ENCODE results near the gene DNAJB9. TPM values are rescaled to one million over a fixed set of nuclear protein-coding genes. Genes with fewer than 3 reads are reported as not detected.

DNAJB9 gene
- polyA plus RNA-seq (2013, experiment 1 of 2): 35.8 TPM
- polyA plus RNA-seq (2013, experiment 2 of 2): 35.7 TPM

DNA sequence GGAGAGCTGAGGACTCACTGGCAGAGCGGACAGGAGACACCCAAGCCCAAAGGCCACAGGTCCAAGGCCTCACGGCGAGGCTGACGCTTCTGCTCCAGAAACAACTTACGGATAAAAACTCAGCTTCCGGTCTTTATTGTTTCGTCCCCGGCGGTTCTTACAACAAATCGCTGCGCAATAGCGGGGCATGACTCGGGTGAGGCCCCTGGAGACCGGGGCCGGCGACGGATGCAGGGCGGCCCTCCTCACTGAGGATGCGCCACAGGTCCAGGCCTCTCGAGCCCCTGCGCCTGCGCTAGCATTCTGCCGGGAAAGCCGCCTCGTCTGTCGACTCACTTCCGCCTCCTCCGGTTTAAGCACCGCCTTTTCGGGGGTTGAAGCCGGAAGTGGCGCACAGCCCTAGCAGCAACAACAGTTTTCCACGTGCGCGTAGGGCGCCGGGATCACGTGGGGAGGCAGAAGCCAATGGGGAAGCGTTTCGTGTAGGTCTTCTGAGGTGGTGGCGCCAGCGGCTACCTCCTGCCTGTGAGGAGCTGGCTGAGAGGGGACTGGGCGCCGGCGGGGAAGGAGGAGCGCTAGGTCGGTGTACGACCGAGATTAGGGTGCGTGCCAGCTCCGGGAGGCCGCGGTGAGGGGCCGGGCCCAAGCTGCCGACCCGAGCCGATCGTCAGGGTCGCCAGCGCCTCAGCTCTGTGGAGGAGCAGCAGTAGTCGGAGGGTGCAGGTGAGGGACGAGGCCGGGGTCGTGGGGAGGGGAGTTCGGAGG is at the start of gene DNAJB9, which contains the start of gene THAP5:
Gene DNAJB9, plus strand, starts transcription at position 494 of the 765 bp plus-strand sequence. CDS start 1,853 bp downstream, outside the sequence.
Gene THAP5, minus strand, starts transcription at position 326 of the 765 bp plus-strand sequence. Its CDS starts 137 bp downstream, at position 189.
- H2AFZ ChIP-seq (ENCODE audit: low read depth, low read length): peak within 1 kb of the TSS; percentile 97
- H3K36me3 ChIP-seq (ENCODE audit: control insufficient read depth in 1 of 2, insufficient read depth in 2 of 2, low read depth in 1 of 2, low read length in 2 of 2): peaks cover 0 to 38% of the 10 kb centered on the region in 2 experiments
- peak within 1 kb of the TSS; percentile 92 for H4K8ac ChIP-seq (ENCODE audit: low read length)
- H3K14ac ChIP-seq (ENCODE audit: low read length in 2 of 2): peak within 1 kb of the TSS in 1 of 2 experiments; percentile 91
- WGBS: 1% methylated on average over 61 of the region's 65 CpGs
- peaks cover 9% of the 10 kb centered on the region for H3K79me1 ChIP-seq (replicated peaks; ENCODE audit: low read length, poor library complexity, severe bottlenecking)
- no peak within 1 kb of the TSS for H2BK120ac ChIP-seq (ENCODE audit: low read depth, low read length)
- H3K4ac ChIP-seq (ENCODE audit: low read depth in 1 of 2, low read length in 2 of 2): peak within 1 kb of the TSS; percentile 71 to 83
- H3K27me3 ChIP-seq (ENCODE audit: control insufficient read depth in 1 of 2, insufficient read depth in 1 of 2, low read length in 2 of 2): no peaks in the 10 kb centered on the region
- peak within 1 kb of the TSS; percentile 78 for H3K4me2 ChIP-seq (ENCODE audit: low read length, poor library complexity, severe bottlenecking)
- H2BK12ac ChIP-seq (ENCODE audit: low read length in 2 of 2): peak within 1 kb of the TSS in 1 of 2 experiments; percentile 85
- H3K27ac ChIP-seq (ENCODE audit: low read length, poor library complexity, severe bottlenecking): peak within 1 kb of the TSS; percentile 66
- no peak within 1 kb of the TSS for H2AK5ac ChIP-seq (ENCODE audit: low read length, severe bottlenecking)
- H3K23ac ChIP-seq (ENCODE audit: low read length in 2 of 2): peak within 1 kb of the TSS in 1 of 2 experiments; percentile 90
- peak; percentile 100 for DNase-seq
- H2BK5ac ChIP-seq (ENCODE audit: low read depth, low read length, poor library complexity, severe bottlenecking): peak within 1 kb of the TSS; percentile 3
- peak within 1 kb of the TSS; percentile 62 to 90 for H3K18ac ChIP-seq (ENCODE audit: low read depth in 1 of 2, low read length in 2 of 2)
- peak within 1 kb of the TSS; percentile 99 for H3K9ac ChIP-seq (ENCODE audit: low read length)
- H3K9me3 ChIP-seq (ENCODE audit: control insufficient read depth, low read length): no peaks in the 10 kb centered on the region
- peak within 1 kb of the TSS; percentile 89 for H2BK15ac ChIP-seq (ENCODE audit: low read depth, poor library complexity, severe bottlenecking)
- peak within 1 kb of the TSS; percentile 89 to 93 for H3K4me3 ChIP-seq (ENCODE audit: insufficient read depth in 1 of 2, low read depth in 1 of 2, low read length in 2 of 2)
- peaks cover 3% of the 10 kb centered on the region for H3K4me1 ChIP-seq (ENCODE audit: control insufficient read depth, insufficient read depth, low read depth, low read length)
- peak within 1 kb of the TSS; percentile 81 for H4K91ac ChIP-seq (ENCODE audit: low read length)

DNA sequence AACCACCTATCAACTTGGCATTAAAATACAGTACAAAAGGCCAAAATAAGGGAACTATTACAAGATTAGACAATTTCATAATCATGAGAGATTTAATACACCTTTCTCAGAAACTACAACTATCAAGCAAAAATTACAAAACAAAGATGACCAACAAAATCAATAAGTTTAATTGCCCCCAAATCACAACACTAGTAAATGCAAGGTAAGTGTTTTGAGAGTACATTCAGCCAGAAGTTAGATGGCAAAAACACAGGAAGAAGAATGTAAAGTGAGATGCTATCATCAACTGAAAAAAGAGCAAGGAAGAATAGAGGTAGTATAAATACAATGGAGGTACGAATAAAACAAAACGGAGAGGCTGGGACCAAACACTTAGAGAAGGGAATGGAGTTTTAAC is 46.9 kb upstream of the DNAJB9 start:
- H3K14ac ChIP-seq (ENCODE audit: low read length in 2 of 2): no peak overlapping the region
- H2AK5ac ChIP-seq (ENCODE audit: low read length, severe bottlenecking): no peak overlapping the region
- H3K4me3 ChIP-seq (ENCODE audit: insufficient read depth in 1 of 2, low read depth in 1 of 2, low read length in 2 of 2): no peak overlapping the region
- no peak overlapping the region for H2BK120ac ChIP-seq (ENCODE audit: low read depth, low read length)
- H3K79me1 ChIP-seq (replicated peaks; ENCODE audit: low read length, poor library complexity, severe bottlenecking): peaks cover 24% of the 10 kb centered on the region
- H2BK15ac ChIP-seq (ENCODE audit: low read depth, poor library complexity, severe bottlenecking): no peak overlapping the region
- no peak overlapping the region for H3K23ac ChIP-seq (ENCODE audit: low read length in 2 of 2)
- no peak overlapping the region for H3K4me2 ChIP-seq (ENCODE audit: low read length, poor library complexity, severe bottlenecking)
- peaks cover 0 to 20% of the 10 kb centered on the region in 2 experiments for H3K36me3 ChIP-seq (ENCODE audit: control insufficient read depth in 1 of 2, insufficient read depth in 2 of 2, low read depth in 1 of 2, low read length in 2 of 2)
- no peak overlapping the region for H3K9ac ChIP-seq (ENCODE audit: low read length)
- H3K4me1 ChIP-seq (ENCODE audit: control insufficient read depth, insufficient read depth, low read depth, low read length): peaks cover 3% of the 10 kb centered on the region
- no peak overlapping the region for H3K4ac ChIP-seq (ENCODE audit: low read depth in 1 of 2, low read length in 2 of 2)
- H2AFZ ChIP-seq (ENCODE audit: low read depth, low read length): no peak overlapping the region
- no peaks in the 10 kb centered on the region for H3K27me3 ChIP-seq (ENCODE audit: control insufficient read depth in 1 of 2, insufficient read depth in 1 of 2, low read length in 2 of 2)
- DNase-seq: no peak
- H3K9me3 ChIP-seq (ENCODE audit: control insufficient read depth, low read length): no peaks in the 10 kb centered on the region
- H3K18ac ChIP-seq (ENCODE audit: low read depth in 1 of 2, low read length in 2 of 2): no peak overlapping the region
- no peak overlapping the region for H3K27ac ChIP-seq (ENCODE audit: low read length, poor library complexity, severe bottlenecking)
- WGBS: 98% methylated on average over 2 of the region's 2 CpGs
- no peak overlapping the region for H2BK12ac ChIP-seq (ENCODE audit: low read length in 2 of 2)
- H4K91ac ChIP-seq (ENCODE audit: low read length): no peak overlapping the region
- no peak overlapping the region for H2BK5ac ChIP-seq (ENCODE audit: low read depth, low read length, poor library complexity, severe bottlenecking)
- H4K8ac ChIP-seq (ENCODE audit: low read length): no peak overlapping the region

DNA sequence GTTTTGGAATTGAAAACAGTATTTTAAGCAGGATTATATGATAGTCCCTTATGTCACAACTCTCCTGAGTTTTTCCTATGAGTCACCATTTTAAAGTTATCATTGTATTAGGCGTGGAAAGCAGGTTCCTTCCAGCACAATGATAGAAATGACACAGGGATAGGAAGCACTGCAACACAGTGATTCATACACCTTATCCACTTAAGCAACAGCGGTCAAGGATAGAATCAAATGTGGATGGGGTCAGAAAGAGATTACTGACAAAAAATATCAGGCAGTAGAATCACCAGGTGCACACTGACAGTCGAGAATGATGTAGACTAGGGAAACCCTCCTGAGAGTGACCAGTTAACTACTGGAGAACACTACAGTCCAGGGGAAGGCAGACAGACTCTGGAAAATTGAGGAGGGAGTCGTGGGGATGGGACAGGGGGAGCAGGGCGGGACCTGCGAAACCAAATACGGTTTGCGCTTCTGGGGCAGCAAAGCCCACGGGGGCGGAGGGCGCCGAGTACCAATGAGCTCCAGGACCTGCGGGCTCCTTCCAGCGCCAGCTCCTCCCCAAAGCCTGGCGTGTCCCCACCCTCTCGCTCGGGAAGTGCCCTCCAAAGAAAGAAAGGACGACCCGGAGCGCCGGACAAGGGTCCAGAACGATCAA is 44.2 kb upstream of the DNAJB9 start:
- H3K4me3 ChIP-seq (ENCODE audit: insufficient read depth in 1 of 2, low read depth in 1 of 2, low read length in 2 of 2): peak overlapping the region; percentile 89 to 95
- H3K79me1 ChIP-seq (replicated peaks; ENCODE audit: low read length, poor library complexity, severe bottlenecking): peaks cover 12% of the 10 kb centered on the region
- peak overlapping the region; percentile 91 for H4K8ac ChIP-seq (ENCODE audit: low read length)
- peaks cover 3% of the 10 kb centered on the region for H3K4me1 ChIP-seq (ENCODE audit: control insufficient read depth, insufficient read depth, low read depth, low read length)
- H3K36me3 ChIP-seq (ENCODE audit: control insufficient read depth in 1 of 2, insufficient read depth in 2 of 2, low read depth in 1 of 2, low read length in 2 of 2): peaks cover 0 to under 1% of the 10 kb centered on the region in 2 experiments
- H3K9me3 ChIP-seq (ENCODE audit: control insufficient read depth, low read length): no peaks in the 10 kb centered on the region
- peak; percentile 85 for DNase-seq
- peak overlapping the region in 1 of 2 experiments; percentile 88 for H3K4ac ChIP-seq (ENCODE audit: low read depth in 1 of 2, low read length in 2 of 2)
- H4K91ac ChIP-seq (ENCODE audit: low read length): peak overlapping the region; percentile 88
- peak overlapping the region; percentile 97 for H3K9ac ChIP-seq (ENCODE audit: low read length)
- H3K18ac ChIP-seq (ENCODE audit: low read depth in 1 of 2, low read length in 2 of 2): peak overlapping the region; percentile 94 to 97
- H2BK15ac ChIP-seq (ENCODE audit: low read depth, poor library complexity, severe bottlenecking): peak overlapping the region; percentile 56
- H3K27ac ChIP-seq (ENCODE audit: low read length, poor library complexity, severe bottlenecking): peak overlapping the region; percentile 96
- peak overlapping the region; percentile 66 for H2BK5ac ChIP-seq (ENCODE audit: low read depth, low read length, poor library complexity, severe bottlenecking)
- H3K23ac ChIP-seq (ENCODE audit: low read length in 2 of 2): peak overlapping the region in 1 of 2 experiments; percentile 85
- 0% methylated on average over 17 of the region's 22 CpGs for WGBS
- H2BK12ac ChIP-seq (ENCODE audit: low read length in 2 of 2): peak overlapping the region in 1 of 2 experiments; percentile 86
- no peak overlapping the region for H2BK120ac ChIP-seq (ENCODE audit: low read depth, low read length)
- H2AFZ ChIP-seq (ENCODE audit: low read depth, low read length): peak overlapping the region; percentile 96
- peak overlapping the region; percentile 37 for H3K4me2 ChIP-seq (ENCODE audit: low read length, poor library complexity, severe bottlenecking)
- peak overlapping the region in 1 of 2 experiments; percentile 83 for H3K14ac ChIP-seq (ENCODE audit: low read length in 2 of 2)
- H3K27me3 ChIP-seq (ENCODE audit: control insufficient read depth in 1 of 2, insufficient read depth in 1 of 2, low read length in 2 of 2): no peaks in the 10 kb centered on the region
- H2AK5ac ChIP-seq (ENCODE audit: low read length, severe bottlenecking): no peak overlapping the region
